ENCODE data around the gene GIPC2. TPM values are rescaled to one million over a fixed set of nuclear protein-coding genes. Genes with fewer than 3 reads are reported as not detected.
A peak's percentile ranks its signal among the peaks of the same experiment; 100 is the strongest.

Gene GIPC2
- total and polyA plus RNA-seq, 10 of the 15 experiments (the other 5 are each of a cell fraction or from before 2014, with no cell fraction given) = 0.03 to 0.23 (median 0.06) TPM; not detected in 2

DNA sequence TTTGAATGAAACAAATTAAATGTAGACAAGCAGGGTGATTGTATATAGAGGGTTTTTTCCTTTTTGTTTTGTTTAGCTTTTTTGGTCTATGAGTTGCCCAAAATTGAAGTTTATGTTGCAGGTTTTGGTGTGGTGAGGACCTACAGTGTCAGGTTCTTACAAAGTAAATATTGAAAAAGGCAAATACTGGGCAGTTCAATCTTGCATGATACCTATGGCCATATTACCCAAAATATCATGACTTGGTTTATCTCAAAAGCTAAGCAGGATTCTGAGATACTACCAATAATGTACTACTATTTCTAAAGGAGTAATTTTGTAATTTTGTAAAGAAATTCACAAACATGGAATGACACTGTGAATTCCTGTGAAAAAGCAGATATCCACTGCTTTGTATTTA is 39.2 kb upstream of the GIPC2 start:
- Histone ChIP-seq H3K4me1 (ENCODE audit: control insufficient read depth, insufficient read depth, low read length) (no peaks in the 10 kb centered on the region), H3K27me3 (replicated peaks in 1 of 2; ENCODE audit: control insufficient read depth in 2 of 2, insufficient read depth in 2 of 2, low read length in 1 of 2) (no peaks in the 10 kb centered on the region), H3K27ac (ENCODE audit: control insufficient read depth, insufficient read depth) (peak overlapping the region; percentile 94; the same call in 1 of the 2 replicates), H3K36me3 (ENCODE audit: control insufficient read depth in 2 of 2, insufficient read depth in 2 of 2, low read length in 1 of 2) (no peaks in the 10 kb centered on the region), H3K79me2 (ENCODE audit: control insufficient read depth, insufficient read depth, low read length) (peaks cover 53% of the 10 kb centered on the region), H3K4me3 (peak overlapping the region; percentile 78), H3K9ac (ENCODE audit: control insufficient read depth, insufficient read depth, low read length) (peak overlapping the region; percentile 83; the same call in 1 of the 2 replicates), H3K9me3 (replicated peaks; ENCODE audit: control insufficient read depth, insufficient read depth, low read length) (no peaks in the 10 kb centered on the region), H2AFZ (ENCODE audit: control insufficient read depth, low read depth, low read length) (no peak overlapping the region; the same call in 1 of the 2 replicates), H4K20me1 (ENCODE audit: control insufficient read depth, insufficient read depth) (no peaks in the 10 kb centered on the region), H3K4me2 (ENCODE audit: control insufficient read depth, insufficient read depth) (peak overlapping the region; percentile 82)
- DNase-seq (ENCODE audit: low read depth, low spot score) = no peak
- ChIA-PET CTCF (interaction anchor here (1.7 to 5.5 kb wide), 3 partner anchors 25 to 107 kb away, joined by 5 to 73 read pairs (median 26); partner anchors contain the start of gene FUBP1), POLR2A (interaction anchor here (1.1 to 15.3 kb wide), 2 partner anchors 9 to 29 kb away, joined by 3 to 312 read pairs; partner anchors contain the start of gene FUBP1), RAD21 (ENCODE audit: unreplicated experiment) (interaction anchor here (0.7 to 9.9 kb wide), 4 partner anchors 17 to 620 kb away, joined by 3 to 158 read pairs (median 4); partner anchors contain the start of gene FUBP1), SMC1A (ENCODE audit: uncharacterized antibody, unreplicated experiment) (interaction anchor here (1.2 to 6.0 kb wide), 7 partner anchors 25 to 615 kb away, joined by 3 to 89 read pairs (median 5); partner anchors contain the start of gene FUBP1)
- in situ Hi-C loops (cut with MboI) = no loop called here
- intact Hi-C loops (cut with micrococcal nuclease; ENCODE audit: unreplicated experiment) = loop anchor here (5.0 to 10.0 kb wide), 2 partner anchors 322 to 646 kb away; partner anchors contain the start of gene ZZZ3
- BruUV-seq (replicated peaks) = no TSS peak
- no peak for FAIRE-seq
- peak; percentile 0; the same call in 1 of the 3 replicates for ATAC-seq
- TF ChIP-seq FOXK2 (IDR thresholded peaks at IDR 0.05) (no peak), KLF5 (IDR thresholded peaks at IDR 0.05; ENCODE audit: partially characterized antibody) (no peak), NR2C2 (IDR thresholded peaks at IDR 0.05; ENCODE audit: borderline replicate concordance, control insufficient read depth, insufficient read length, low read depth) (no peak), SUPT20H (IDR thresholded peaks at IDR 0.05; ENCODE audit: borderline replicate concordance, control insufficient read depth, low read depth, low read length) (no peak), EED (IDR thresholded peaks at IDR 0.05; ENCODE audit: low read depth) (no peak), SMAD1 (IDR thresholded peaks at IDR 0.05; ENCODE audit: low read depth, partially characterized antibody) (no peak), STAT1 (conservative IDR thresholded peaks at IDR 0.05) (no peak), ESRRA (IDR thresholded peaks at IDR 0.05; ENCODE audit: low read length) (no peak), ASH2L (IDR thresholded peaks at IDR 0.05; ENCODE audit: borderline replicate concordance, low read depth) (no peak), SPI1 (IDR thresholded peaks at IDR 0.05; ENCODE audit: borderline replicate concordance, insufficient read depth, low read depth, low read length) (no peak), ZZZ3 (IDR thresholded peaks at IDR 0.05; ENCODE audit: control insufficient read depth, insufficient read length, low read depth) (no peak), TCF7 (IDR thresholded peaks at IDR 0.05; ENCODE audit: borderline replicate concordance) (no peak), HDAC2 (IDR thresholded peaks at IDR 0.05) (no peak), ETV6 (conservative IDR thresholded peaks at IDR 0.05 in 1 of 2, IDR thresholded peaks at IDR 0.05 in 1 of 2; ENCODE audit: borderline replicate concordance in 1 of 2, low read depth in 1 of 2) (no peak), NRF1 (conservative IDR thresholded peaks at IDR 0.05; ENCODE audit: low read depth, low read length) (no peak)
- TF ChIP-seq, protein P1, sequence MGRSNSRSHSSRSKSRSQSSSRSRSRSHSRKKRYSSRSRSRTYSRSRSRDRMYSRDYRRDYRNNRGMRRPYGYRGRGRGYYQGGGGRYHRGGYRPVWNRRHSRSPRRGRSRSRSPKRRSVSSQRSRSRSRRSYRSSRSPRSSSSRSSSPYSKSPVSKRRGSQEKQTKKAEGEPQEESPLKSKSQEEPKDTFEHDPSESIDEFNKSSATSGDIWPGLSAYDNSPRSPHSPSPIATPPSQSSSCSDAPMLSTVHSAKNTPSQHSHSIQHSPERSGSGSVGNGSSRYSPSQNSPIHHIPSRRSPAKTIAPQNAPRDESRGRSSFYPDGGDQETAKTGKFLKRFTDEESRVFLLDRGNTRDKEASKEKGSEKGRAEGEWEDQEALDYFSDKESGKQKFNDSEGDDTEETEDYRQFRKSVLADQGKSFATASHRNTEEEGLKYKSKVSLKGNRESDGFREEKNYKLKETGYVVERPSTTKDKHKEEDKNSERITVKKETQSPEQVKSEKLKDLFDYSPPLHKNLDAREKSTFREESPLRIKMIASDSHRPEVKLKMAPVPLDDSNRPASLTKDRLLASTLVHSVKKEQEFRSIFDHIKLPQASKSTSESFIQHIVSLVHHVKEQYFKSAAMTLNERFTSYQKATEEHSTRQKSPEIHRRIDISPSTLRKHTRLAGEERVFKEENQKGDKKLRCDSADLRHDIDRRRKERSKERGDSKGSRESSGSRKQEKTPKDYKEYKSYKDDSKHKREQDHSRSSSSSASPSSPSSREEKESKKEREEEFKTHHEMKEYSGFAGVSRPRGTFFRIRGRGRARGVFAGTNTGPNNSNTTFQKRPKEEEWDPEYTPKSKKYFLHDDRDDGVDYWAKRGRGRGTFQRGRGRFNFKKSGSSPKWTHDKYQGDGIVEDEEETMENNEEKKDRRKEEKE (IDR thresholded peaks at IDR 0.05) = no peak
- TF ChIP-seq, protein P2, sequence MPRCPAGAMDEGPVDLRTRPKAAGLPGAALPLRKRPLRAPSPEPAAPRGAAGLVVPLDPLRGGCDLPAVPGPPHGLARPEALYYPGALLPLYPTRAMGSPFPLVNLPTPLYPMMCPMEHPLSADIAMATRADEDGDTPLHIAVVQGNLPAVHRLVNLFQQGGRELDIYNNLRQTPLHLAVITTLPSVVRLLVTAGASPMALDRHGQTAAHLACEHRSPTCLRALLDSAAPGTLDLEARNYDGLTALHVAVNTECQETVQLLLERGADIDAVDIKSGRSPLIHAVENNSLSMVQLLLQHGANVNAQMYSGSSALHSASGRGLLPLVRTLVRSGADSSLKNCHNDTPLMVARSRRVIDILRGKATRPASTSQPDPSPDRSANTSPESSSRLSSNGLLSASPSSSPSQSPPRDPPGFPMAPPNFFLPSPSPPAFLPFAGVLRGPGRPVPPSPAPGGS (IDR thresholded peaks at IDR 0.05; ENCODE audit: borderline replicate concordance, insufficient read depth, low read depth, low read length, poor library complexity, severe bottlenecking) = no peak
- TF ChIP-seq, protein P3, sequence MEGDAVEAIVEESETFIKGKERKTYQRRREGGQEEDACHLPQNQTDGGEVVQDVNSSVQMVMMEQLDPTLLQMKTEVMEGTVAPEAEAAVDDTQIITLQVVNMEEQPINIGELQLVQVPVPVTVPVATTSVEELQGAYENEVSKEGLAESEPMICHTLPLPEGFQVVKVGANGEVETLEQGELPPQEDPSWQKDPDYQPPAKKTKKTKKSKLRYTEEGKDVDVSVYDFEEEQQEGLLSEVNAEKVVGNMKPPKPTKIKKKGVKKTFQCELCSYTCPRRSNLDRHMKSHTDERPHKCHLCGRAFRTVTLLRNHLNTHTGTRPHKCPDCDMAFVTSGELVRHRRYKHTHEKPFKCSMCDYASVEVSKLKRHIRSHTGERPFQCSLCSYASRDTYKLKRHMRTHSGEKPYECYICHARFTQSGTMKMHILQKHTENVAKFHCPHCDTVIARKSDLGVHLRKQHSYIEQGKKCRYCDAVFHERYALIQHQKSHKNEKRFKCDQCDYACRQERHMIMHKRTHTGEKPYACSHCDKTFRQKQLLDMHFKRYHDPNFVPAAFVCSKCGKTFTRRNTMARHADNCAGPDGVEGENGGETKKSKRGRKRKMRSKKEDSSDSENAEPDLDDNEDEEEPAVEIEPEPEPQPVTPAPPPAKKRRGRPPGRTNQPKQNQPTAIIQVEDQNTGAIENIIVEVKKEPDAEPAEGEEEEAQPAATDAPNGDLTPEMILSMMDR (IDR thresholded peaks at IDR 0.05 in 2 of 3, conservative IDR thresholded peaks at IDR 0.05 in 1 of 3; ENCODE audit: control insufficient read depth in 2 of 3, extremely low read depth in 1 of 3, insufficient read depth in 1 of 3, low read depth in 3 of 3, low read length in 3 of 3) = no peak

All from GM12878 (cell line).